Measurements from ENCODE around the gene RCN1.
A peak's percentile ranks its signal among the peaks of the same experiment; 100 is the strongest.

DNA sequence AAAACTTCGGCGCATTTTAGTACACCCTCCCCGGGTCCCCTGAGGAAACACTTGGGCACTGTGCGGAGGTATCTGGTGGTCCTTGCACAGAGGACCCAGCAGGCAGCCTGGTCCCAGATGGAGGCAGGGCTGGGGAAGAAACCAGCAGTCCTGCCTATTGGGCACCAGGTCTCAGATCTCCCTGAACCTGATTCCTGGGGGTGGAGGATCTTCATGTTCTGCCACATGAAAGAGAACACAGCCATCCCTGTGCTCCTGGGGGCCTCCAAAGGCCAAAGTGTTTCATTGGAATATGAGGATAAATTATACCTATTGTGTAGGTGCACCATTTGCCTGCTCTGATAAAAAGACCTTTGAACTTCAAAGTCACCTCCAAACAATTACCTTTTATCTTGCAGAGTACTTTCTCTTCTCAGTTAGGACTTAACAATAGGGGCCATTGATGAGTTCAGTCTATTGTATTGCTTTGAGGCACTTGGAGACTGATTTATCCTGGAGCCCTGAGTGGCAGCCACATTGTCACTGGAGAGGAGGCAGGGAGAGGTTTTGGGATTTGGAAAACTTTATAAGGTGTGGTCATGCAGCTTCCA is 1.8 kb downstream of the RCN1 start:
- TF ChIP-seq, protein P1, sequence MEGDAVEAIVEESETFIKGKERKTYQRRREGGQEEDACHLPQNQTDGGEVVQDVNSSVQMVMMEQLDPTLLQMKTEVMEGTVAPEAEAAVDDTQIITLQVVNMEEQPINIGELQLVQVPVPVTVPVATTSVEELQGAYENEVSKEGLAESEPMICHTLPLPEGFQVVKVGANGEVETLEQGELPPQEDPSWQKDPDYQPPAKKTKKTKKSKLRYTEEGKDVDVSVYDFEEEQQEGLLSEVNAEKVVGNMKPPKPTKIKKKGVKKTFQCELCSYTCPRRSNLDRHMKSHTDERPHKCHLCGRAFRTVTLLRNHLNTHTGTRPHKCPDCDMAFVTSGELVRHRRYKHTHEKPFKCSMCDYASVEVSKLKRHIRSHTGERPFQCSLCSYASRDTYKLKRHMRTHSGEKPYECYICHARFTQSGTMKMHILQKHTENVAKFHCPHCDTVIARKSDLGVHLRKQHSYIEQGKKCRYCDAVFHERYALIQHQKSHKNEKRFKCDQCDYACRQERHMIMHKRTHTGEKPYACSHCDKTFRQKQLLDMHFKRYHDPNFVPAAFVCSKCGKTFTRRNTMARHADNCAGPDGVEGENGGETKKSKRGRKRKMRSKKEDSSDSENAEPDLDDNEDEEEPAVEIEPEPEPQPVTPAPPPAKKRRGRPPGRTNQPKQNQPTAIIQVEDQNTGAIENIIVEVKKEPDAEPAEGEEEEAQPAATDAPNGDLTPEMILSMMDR (IDR thresholded peaks at IDR 0.05 in 2 of 3, conservative IDR thresholded peaks at IDR 0.05 in 1 of 3; ENCODE audit: borderline replicate concordance in 1 of 3, insufficient read depth in 1 of 3, low read depth in 2 of 3, low read length in 2 of 3) = no peak
- TF ChIP-seq POLR2A (IDR thresholded peaks at IDR 0.05; ENCODE audit: borderline replicate concordance, extremely low read depth, insufficient read depth, insufficient read length) (no peak), EZH2phosphoT487 (IDR thresholded peaks at IDR 0.05; ENCODE audit: borderline replicate concordance) (no peak), EZH2 (IDR thresholded peaks at IDR 0.05) (no peak), SIN3A (IDR thresholded peaks at IDR 0.05; ENCODE audit: low read depth) (no peak), POLR2AphosphoS5 (IDR thresholded peaks at IDR 0.05; ENCODE audit: low read depth, low read length) (peak; percentile 30; the same call in 1 of the 2 replicates), REST (IDR thresholded peaks at IDR 0.05; ENCODE audit: low read depth) (no peak), SRF (IDR thresholded peaks at IDR 0.05; ENCODE audit: low read depth) (no peak), RAD21 (IDR thresholded peaks at IDR 0.05; ENCODE audit: low read depth) (no peak), TCF7L2 (IDR thresholded peaks at IDR 0.05; ENCODE audit: borderline replicate concordance, extremely low read depth, insufficient read depth, insufficient read length) (peak; percentile 24)
- TF ChIP-seq, protein P2, sequence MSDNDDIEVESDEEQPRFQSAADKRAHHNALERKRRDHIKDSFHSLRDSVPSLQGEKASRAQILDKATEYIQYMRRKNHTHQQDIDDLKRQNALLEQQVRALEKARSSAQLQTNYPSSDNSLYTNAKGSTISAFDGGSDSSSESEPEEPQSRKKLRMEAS (IDR thresholded peaks at IDR 0.05) = no peak
